Measurements from ENCODE around the gene GNA15.

DNA sequence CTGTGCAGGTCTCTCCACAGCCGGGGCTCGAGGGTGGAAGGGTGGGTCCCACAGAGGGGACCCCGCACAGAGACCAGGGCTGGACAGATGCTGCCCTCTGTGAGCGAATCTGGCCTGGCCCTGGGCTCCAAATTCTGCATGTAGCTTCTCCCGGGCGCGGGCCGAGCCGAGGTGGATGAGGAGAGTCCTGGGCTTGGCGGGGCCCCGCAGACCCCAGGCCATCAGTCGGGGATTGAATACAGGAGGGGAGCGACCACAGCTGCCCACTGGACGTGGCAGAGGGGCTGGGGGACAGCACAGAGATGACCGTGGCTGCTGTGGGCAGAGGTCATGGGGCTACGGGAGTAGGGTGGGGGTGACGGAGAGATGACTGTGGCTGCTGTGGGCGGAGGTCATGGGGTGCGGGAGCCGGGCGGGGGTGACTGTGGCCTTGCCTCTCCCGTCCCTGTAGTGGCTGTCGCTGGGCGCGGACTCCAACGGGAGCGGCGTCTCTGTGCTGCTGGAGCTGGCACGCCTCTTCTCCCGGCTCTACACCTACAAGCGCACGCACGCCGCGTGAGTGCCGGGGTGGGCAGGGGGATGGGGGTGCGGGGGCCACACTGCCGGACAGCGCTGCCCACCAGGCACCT, 65.4 kb downstream of the GNA15 start:
- TF ChIP-seq, protein P1, sequence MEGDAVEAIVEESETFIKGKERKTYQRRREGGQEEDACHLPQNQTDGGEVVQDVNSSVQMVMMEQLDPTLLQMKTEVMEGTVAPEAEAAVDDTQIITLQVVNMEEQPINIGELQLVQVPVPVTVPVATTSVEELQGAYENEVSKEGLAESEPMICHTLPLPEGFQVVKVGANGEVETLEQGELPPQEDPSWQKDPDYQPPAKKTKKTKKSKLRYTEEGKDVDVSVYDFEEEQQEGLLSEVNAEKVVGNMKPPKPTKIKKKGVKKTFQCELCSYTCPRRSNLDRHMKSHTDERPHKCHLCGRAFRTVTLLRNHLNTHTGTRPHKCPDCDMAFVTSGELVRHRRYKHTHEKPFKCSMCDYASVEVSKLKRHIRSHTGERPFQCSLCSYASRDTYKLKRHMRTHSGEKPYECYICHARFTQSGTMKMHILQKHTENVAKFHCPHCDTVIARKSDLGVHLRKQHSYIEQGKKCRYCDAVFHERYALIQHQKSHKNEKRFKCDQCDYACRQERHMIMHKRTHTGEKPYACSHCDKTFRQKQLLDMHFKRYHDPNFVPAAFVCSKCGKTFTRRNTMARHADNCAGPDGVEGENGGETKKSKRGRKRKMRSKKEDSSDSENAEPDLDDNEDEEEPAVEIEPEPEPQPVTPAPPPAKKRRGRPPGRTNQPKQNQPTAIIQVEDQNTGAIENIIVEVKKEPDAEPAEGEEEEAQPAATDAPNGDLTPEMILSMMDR (conservative IDR thresholded peaks at IDR 0.05 in 1 of 2, IDR thresholded peaks at IDR 0.05 in 1 of 2; ENCODE audit: low read depth in 1 of 2, low read length in 2 of 2) = no peak
- TF ChIP-seq EZH2 (IDR thresholded peaks at IDR 0.05; ENCODE audit: low read length, missing control alignments) = no peak
